Measurements from ENCODE around the gene ADAM33. TPM values are rescaled to one million over a fixed set of nuclear protein-coding genes. Genes with fewer than 3 reads are reported as not detected.

Gene ADAM33
- total and polyA plus RNA-seq, 7 donors = 2.4 to 8.9 (median 4.3) TPM

- Histone ChIP-seq H3K9me3 (no peaks in the 10 kb centered on the region), H3K4me3 (no peak overlapping the region), H3K27me3 (ENCODE audit: insufficient read depth in 3 of 3, low read length in 2 of 3) (peaks cover 0 to under 1% (median 0%) of the 10 kb centered on the region in 3 donors), H3K36me3 (ENCODE audit: insufficient read depth in 1 of 2, low read depth in 1 of 2) (no peaks in the 10 kb centered on the region), H3K27ac (peak overlapping the region; percentile 42), H3K4me1 (peaks cover 12% of the 10 kb centered on the region)
- no peak for DNase-seq
- no peak for TF ChIP-seq CTCF (IDR thresholded peaks at IDR 0.05)
- peak; percentile 47 to 81 (median 72) for ATAC-seq
- WGBS, 3 donors = 52 to 67% (median 58%) methylated on average over 2 of the region's 2 CpGs
- intact Hi-C loops (cut with DNase I) = no loop called here
These were observed 5.8 kb upstream of the ADAM33 start for GRCh38 chr20:3687655-3688054.

GRCh38 chr20:3686867-3687321 lies 5.1 kb upstream of the ADAM33 start:
- peak; percentile 88 to 91 for DNase-seq
- intact Hi-C loops (cut with DNase I) = no loop called here
- Histone ChIP-seq H3K27ac (peak overlapping the region; percentile 42), H3K36me3 (ENCODE audit: insufficient read depth in 1 of 2, low read depth in 1 of 2) (no peaks in the 10 kb centered on the region), H3K9me3 (no peaks in the 10 kb centered on the region), H3K4me3 (no peak overlapping the region), H3K4me1 (peaks cover 12% of the 10 kb centered on the region), H3K27me3 (ENCODE audit: insufficient read depth in 3 of 3, low read length in 2 of 3) (peaks cover 0 to 8% (median 0%) of the 10 kb centered on the region in 3 donors)
- no peak for TF ChIP-seq CTCF (IDR thresholded peaks at IDR 0.05)
- peak; percentile 85 to 94 (median 90) for ATAC-seq
- WGBS, 3 donors = 13 to 18% (median 14%) methylated on average over 9 of the region's 9 CpGs

- peak in 2 of 4 donors; percentile 4 to 36 for ATAC-seq
- intact Hi-C loops (cut with DNase I) = no loop called here
These were observed 4.6 kb upstream of the ADAM33 start for GRCh38 chr20:3686421-3686820.

GRCh38 chr20:3685341-3685740 lies 3.5 kb upstream of the ADAM33 start:
- DNase-seq (no peak), ATAC-seq (no peak)
- Histone ChIP-seq H3K4me1 (peaks cover 12% of the 10 kb centered on the region), H3K36me3 (ENCODE audit: insufficient read depth in 1 of 2, low read depth in 1 of 2) (no peaks in the 10 kb centered on the region), H3K9me3 (no peaks in the 10 kb centered on the region), H3K27me3 (ENCODE audit: insufficient read depth in 3 of 3, low read length in 2 of 3) (peaks cover 0 to 24% (median 0%) of the 10 kb centered on the region in 3 donors), H3K4me3 (no peak overlapping the region), H3K27ac (no peak overlapping the region)
- TF ChIP-seq CTCF (IDR thresholded peaks at IDR 0.05) = no peak
- 67 to 73% (median 73%) methylated on average over 7 of the region's 7 CpGs for WGBS, 3 donors
- intact Hi-C loops (cut with DNase I) = no loop called here

More at GRCh38 chr20:3686421-3686820, 4.6 kb upstream of the ADAM33 start:
- no peaks in the 10 kb centered on the region for H3K9me3 ChIP-seq
- H3K4me3 ChIP-seq = no peak overlapping the region
- H3K27me3 ChIP-seq (ENCODE audit: insufficient read depth in 3 of 3, low read length in 2 of 3) = peaks cover 0 to 13% (median 0%) of the 10 kb centered on the region in 3 donors
- peak overlapping the region; percentile 38 for H3K27ac ChIP-seq
- 22 to 38% (median 37%) methylated on average over 7 of the region's 7 CpGs for WGBS, 3 donors
- TF ChIP-seq CTCF (IDR thresholded peaks at IDR 0.05) = no peak
- DNase-seq = no peak
- H3K36me3 ChIP-seq (ENCODE audit: insufficient read depth in 1 of 2, low read depth in 1 of 2) = no peaks in the 10 kb centered on the region
- peaks cover 12% of the 10 kb centered on the region for H3K4me1 ChIP-seq

Measured in psoas muscle (tissue), 8 donors.